ENCODE results near the gene ZBTB25.
A peak's percentile ranks its signal among the peaks of the same experiment; 100 is the strongest.

ZBTB25 gene

DNA sequence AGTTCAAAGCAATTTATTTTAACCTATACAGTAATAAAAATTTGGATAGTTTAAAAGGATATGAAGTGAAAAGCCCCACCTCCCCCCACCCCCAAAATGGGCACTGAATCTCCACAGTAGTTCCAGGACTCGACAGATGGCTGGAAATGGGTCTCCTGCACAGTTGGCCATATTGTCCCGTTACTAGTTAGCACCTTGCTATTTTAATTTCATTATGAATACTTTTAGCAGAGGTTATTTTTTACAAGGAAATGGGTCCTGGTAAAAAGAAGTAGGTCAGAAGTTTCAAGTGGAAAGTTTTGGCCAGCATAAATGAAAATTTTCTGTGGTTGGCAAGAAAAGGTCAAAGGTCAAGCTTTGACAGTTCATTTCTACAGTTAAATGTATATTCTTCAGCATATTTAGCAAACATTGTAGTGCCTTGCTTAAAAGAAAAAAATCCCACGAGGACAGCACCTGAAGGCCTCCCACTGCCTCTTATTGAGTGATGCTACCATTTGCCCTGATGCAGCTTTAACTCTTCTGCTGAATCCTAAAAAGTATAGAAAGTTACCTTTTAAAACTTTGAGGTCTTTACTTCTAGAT, 87.2 kb downstream of the ZBTB25 start:
- no peak for DNase-seq
- in situ Hi-C loops (cut with HindIII; ENCODE audit: low pct_ligation_motif_present, low pct_unique_long_range_greater_than_20kb, low sequenced_read_pairs), result no loop called here

DNA sequence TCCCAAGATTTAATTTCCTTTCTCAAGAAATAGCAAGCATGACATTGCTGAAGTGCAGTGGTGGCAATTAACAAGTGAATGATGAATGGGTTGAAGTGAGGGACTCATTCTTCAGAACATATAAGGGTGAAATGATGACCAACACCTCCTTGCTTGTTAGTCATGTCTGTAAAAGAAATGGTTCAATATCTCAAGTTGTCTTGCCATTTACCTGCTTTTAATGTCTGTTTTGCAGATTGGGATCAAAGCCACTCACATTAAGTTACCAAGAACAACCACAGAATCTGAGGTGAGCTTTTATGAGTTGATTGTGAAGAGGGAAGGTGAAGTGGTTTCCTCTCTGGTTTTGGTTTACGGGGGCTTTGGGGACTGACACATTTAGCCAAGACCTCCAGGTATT, 91.4 kb downstream of the ZBTB25 start:
- in situ Hi-C loops (cut with HindIII; ENCODE audit: low pct_ligation_motif_present, low pct_unique_long_range_greater_than_20kb, low sequenced_read_pairs), result no loop called here

DNA sequence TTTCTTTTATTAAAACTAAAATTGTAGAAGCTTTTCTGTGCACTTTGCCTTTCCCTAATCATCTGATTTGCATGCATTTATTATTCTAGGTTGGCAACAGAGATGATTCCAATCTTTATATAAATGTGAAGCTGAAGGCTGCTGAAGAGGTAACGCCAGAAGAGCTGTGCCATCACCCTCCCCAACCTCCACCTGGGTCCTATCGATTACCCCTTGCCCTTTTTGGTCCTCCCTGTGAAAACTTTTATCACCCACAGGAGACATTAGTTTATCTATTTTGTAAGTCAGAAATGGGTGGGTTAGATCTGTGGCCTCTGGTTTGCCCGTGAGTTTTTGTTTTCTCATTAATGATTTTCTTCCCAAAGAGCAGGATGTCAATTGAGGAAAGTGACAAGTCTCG, 92.6 kb downstream of the ZBTB25 start:
- no peak for DNase-seq
- in situ Hi-C loops (cut with HindIII; ENCODE audit: low pct_ligation_motif_present, low pct_unique_long_range_greater_than_20kb, low sequenced_read_pairs), result no loop called here

More for the DNA sequence above, 91.4 kb downstream of the ZBTB25 start:
- DNase-seq, result no peak

DNA sequence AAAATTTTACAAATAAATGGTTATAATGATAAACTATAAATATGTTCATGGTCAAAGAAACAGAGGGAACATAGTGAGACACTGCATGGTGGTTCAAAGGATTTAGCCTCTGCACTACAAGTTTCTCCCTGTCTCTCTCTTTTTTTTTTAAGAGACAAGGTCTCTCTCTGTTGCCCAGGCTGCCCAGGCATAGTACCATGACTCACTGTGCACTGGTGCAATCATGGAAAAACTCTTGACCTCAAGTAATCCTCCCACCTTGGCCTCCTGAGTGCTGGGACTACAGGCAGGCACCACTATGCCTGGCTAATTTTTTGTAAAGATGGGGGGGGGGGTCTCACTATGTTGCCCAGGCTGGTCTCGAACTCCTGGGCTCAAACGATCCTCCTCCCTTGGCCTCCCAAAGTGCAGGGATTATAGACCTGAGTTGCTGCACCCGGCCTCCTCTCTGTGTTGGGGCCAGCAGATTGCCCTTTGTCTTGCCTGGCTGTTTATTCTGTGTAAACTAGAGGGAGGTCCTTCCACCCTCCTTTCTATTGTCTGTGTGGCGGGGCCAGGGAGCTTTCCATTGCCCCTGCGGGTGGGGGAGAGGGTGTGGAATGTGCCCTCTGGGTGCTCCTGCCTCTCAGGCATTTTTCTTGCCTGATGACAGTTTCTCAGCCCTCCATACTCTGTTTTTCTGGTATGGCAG, 93.4 kb downstream of the ZBTB25 start:
- in situ Hi-C loops (cut with HindIII; ENCODE audit: low pct_ligation_motif_present, low pct_unique_long_range_greater_than_20kb, low sequenced_read_pairs), result no loop called here
- DNase-seq, result peak; percentile 78

DNA sequence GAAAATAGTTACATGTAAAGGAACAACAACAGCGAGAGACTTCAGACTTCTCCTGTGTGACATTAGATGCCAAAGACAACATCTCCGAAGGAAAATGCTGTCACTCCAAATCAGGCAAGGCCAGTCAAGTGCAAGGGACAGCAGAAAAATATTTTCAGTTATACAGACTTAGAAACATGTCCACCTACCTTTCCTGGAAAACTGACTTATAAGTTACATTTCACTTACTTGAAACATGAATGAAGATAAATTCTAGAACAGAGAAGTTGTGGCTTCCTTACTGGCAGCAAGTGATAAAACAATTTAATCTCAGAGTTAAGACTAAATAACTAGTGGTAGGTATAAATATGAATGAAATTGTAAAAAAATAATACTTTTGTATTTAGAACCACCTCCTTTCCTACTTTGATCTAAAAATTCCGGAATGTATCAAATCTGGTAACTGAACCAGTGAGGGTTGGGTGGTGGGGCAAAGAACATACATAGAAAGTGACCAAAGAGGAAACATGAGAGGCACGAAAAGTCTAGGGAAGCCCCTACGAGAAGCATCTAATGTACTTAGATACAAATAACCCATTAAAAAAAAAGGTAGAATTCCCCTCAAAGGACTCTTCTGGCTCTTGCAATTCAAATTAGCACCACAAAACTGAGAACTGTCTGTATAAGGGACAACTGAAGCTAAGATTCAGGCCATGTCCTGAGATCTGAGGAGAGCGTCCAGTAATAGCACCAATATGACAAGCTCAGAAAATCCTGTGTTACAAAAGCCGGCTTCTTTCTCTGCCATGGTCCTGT, 94.3 kb downstream of the ZBTB25 start:
- in situ Hi-C loops (cut with HindIII; ENCODE audit: low pct_ligation_motif_present, low pct_unique_long_range_greater_than_20kb, low sequenced_read_pairs), result no loop called here
- no peak for DNase-seq

DNA sequence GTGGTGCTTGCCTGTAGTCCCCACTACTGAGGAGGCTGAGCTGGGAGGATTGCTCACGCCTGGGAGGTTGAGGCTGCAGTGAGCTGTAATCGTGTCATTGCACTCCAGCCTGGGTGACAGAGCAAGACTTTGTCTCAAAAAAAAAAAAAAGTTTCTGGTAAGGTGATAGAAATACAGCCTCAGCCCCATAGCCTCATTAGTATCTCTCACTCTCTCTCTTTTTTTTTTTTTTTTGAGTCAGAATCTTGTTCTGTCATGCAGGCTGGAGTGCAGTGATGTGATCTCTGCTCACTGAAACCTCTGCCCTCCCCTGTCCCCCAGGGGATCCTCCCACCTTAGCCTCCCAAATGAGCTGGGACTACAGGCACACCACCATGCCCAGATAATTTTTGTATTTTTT, 96.3 kb downstream of the ZBTB25 start:
- no peak for DNase-seq
- in situ Hi-C loops (cut with HindIII; ENCODE audit: low pct_ligation_motif_present, low pct_unique_long_range_greater_than_20kb, low sequenced_read_pairs), result no loop called here

DNA sequence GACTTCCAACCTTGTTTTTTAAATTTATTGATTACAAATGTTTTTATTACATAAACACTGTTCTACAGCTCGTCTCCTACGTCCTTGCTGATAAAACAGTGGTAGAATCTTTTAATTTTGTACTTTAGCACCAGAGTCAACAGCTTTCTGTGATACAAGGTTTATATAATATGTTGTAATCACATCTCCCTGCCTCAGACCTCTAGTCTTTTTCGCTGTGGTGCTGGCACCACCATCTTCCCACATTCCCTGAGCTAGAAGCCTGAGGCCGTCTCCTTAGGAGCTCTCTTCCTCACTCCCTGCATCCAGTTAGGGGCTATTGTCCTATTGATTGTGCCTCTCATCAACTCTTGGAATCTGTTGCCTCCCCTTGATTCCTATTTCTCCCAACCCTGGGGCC, 98.3 kb downstream of the ZBTB25 start:
- DNase-seq, result no peak
- in situ Hi-C loops (cut with HindIII; ENCODE audit: low pct_ligation_motif_present, low pct_unique_long_range_greater_than_20kb, low sequenced_read_pairs), result no loop called here

DNA sequence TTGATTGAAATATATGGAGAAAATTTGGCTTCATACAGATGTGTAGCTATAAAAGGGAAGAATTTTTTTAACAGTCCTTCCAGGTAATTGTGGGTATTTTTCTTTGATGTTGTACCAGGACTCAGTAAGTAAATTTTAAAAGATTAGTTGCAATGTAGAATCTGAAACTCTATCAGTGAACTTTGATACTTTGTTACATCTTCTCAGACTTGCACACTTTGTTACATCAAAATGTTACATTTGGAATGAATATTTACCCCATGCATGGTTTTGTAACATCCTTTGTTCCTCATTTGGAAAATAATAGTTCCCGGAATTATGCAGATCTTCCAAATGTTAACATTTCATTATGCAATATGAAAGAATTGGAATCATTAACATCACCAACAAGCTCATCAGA, 101.7 kb downstream of the ZBTB25 start:
- DNase-seq, result no peak
- in situ Hi-C loops (cut with HindIII; ENCODE audit: low pct_ligation_motif_present, low pct_unique_long_range_greater_than_20kb, low sequenced_read_pairs), result no loop called here

DNA sequence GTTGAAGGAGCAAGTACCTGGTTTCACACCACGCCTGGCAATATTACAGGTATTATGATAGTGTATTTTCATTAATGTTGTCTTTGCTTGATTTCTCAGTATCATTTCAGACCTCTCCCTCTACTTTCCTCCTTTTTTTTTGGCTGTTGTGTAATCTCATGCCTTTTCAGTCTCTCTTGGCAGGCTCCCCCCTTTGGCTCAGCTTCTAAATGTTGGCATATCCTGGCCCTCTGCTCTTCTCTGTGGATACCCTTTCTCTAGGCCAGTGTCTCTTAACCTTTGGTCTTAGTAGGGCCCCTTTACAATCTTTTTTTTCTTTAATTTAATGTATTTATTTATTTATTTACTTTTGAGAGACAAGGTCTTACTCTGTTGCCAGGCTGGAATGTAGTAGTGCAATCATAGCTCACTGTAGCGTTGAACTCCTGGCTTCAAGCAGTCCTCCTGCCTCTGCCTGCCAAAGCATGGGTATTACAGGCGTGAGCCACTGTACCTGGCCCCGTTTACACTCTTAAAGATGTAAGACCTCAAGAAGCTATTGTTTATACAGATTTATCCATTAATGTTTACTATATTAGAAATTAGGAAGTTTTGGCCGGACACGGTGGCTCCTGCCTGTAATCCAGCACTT, 102.7 kb downstream of the ZBTB25 start:
- no peak for DNase-seq
- in situ Hi-C loops (cut with HindIII; ENCODE audit: low pct_ligation_motif_present, low pct_unique_long_range_greater_than_20kb, low sequenced_read_pairs), result no loop called here
